Measurements from ENCODE around the gene SLC8A1.

Gene SLC8A1

DNA sequence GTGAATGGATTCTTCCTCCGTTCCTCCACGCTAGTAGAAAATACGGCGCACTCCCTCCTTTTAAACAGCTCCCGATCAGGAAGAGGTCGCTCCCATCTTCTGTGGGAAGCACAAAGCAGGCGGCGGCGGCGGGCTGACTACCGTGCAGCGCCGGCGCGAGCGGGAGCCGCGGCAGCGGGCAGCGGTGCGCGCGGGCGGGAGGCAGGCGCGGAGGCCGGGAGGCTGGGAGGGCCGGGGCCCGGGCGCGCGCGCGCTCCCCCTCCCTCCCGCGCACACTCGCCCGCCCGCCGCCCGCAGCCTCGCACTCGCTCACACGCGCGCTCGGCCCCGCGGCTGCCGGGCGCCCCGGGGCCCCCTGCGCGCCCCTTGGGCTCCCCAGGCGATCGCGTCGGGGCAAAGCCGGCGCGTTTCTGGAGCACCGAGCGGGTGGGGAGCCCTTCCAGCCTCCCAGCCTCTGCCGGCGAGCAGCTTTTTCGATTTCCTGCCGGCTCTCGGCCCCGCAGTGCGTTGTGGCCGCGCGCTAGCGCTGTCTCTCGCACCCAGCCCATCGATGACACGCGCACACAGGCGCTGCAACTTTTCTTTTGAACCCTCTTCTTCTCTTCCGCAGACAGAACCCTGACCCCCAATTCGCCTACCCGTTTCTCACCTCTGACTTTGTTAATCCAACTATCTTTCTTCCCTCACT, at the start of gene SLC8A1:
Gene SLC8A1 (minus strand): TSS at position 173 of the 688 bp plus-strand sequence.
- DNase-seq, result peak; percentile 32
- in situ Hi-C loops (cut with MboI; ENCODE audit: low pct_unique_long_range_greater_than_20kb, low sequenced_read_pairs), result no loop called here

GRCh38 chr2:40499437-40499836, 47.5 kb upstream of the SLC8A1 start:
- in situ Hi-C loops (cut with MboI; ENCODE audit: low pct_unique_long_range_greater_than_20kb, low sequenced_read_pairs), result no loop called here
- no peak for DNase-seq

DNA sequence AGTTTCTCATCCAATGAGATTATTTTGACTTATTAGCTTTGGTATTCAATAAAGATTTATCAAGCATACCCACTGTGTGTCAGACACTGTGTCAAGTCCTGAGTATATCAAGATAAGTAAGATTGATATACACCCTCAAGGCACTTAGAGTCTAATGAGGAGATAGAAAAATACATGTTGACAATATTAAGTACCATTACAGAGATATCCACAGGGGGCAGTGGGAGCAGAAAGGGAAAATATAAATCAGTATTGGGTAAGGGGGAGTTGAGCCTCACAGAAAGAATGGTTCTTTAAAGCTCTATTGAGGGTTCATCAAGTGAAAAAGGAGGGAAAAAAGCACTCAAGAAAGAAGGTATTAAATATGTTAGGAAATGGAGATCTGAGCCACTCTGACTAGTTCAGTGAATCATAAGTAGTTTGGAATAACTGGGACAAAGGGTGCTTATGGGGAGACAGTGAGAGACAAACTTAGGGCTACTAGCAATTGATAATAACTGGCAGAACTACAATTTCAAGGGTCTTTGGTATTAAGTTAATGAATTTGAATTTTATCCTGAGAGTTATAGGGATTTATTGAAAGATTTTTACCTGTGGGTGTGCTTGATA, 45.5 kb upstream of the SLC8A1 start:
- no peak for DNase-seq
- in situ Hi-C loops (cut with MboI; ENCODE audit: low pct_unique_long_range_greater_than_20kb, low sequenced_read_pairs), result no loop called here

GRCh38 chr2:40489678-40489960, 37.7 kb upstream of the SLC8A1 start:
- in situ Hi-C loops (cut with MboI; ENCODE audit: low pct_unique_long_range_greater_than_20kb, low sequenced_read_pairs), result no loop called here
- DNase-seq, result no peak

DNA sequence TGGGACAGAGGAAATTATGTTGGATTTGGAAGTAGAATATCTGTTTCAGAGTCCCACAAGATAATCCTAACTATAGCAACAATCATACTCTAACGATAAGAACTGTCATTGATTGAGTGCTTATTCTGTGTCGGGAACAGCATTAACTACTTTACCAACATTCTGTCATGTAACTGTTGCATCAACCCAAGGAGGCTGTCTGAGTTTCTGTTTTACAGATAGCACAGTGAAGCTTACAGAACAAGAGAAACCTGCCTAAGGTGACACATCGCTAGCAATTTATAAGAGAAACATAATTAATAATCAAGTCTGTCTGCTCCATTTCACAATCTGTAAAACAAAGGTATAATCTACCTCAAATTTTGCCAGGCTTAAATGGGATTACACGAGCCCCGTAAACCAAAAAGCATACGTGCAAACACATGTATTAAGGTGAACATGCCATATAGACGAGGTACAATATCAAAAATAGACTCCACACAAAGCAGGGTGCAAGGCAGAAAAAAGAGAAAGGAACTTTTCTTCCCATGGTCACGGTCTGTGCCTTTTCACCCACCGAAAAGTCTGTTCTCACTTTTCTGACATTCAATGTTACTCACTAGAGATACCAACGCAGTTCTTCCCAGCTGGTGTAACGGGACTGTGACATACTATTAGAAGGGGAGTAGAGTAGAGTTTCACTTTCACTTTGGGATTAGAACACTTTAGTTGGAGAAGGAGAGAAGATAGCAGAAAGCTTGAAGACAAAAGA, 37.2 kb upstream of the SLC8A1 start:
- in situ Hi-C loops (cut with MboI; ENCODE audit: low pct_unique_long_range_greater_than_20kb, low sequenced_read_pairs), result no loop called here
- DNase-seq, result peak; percentile 9

DNA sequence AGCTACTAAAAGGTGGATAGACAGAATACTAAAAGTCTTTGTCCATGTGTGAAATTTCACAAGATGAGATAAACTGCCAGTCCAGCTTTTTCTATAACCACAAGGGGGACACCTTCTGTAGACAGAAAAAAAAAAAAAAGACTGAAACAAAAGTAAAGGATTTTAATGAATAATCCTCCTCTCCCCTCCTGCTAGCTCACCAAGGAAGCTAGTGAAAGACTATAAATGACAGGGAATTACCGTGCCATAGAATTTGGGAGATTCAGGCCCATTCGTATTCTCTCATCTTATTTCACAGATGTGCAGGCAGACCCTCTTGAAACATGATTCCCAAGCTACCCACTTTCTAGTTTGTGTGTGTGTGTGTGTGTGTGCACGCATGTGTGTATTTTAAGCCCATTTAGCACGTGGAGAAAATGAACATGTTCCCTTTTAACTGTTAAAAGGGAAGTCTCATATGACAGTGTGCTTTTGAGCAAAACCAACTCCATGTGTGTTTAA, 36.3 kb upstream of the SLC8A1 start:
- DNase-seq, result peak; percentile 60
- in situ Hi-C loops (cut with MboI; ENCODE audit: low pct_unique_long_range_greater_than_20kb, low sequenced_read_pairs), result no loop called here

- in situ Hi-C loops (cut with MboI; ENCODE audit: low pct_unique_long_range_greater_than_20kb, low sequenced_read_pairs), result no loop called here
- DNase-seq, result peak; percentile 13
Measured at GRCh38 chr2:40487602-40488001, 35.7 kb upstream of the SLC8A1 start.

DNA sequence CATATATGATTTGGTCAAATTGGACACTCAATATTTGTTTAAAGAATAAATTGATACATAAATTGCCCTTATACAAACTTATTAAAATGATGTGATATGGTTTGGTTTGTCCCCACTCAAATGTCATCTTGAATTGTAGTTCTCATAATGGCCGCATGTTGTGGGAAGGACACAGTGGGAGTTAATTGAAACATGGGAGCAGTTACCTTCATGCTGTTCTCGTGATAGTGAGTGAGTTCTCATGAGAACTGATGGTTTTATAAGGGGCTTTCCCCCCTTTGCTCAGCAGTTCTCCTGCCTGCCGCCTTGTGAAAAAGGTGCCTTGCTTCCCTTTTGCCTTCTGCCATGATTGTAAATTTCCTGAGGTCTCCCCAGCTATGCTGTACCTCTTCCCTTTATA, 34.0 kb upstream of the SLC8A1 start:
- in situ Hi-C loops (cut with MboI; ENCODE audit: low pct_unique_long_range_greater_than_20kb, low sequenced_read_pairs), result no loop called here
- no peak for DNase-seq

DNA sequence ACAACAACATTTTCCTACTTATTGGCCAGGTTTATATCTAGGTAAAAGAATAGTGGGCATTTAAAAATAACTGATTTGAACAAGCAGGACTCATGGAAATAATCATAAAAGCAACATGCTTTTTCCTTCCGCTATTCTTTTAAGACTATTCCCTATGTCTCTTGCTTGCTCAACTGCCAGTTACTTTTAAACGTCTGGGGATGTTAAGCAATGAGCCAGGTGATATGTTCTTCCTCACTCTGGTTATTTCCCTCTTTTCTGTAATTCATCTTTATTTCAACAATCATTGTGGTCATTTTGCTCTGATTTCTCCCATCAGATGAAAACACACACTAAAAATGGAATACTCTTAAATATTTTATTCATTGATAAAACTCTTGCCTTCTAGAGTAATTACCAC, 33.4 kb upstream of the SLC8A1 start:
- in situ Hi-C loops (cut with MboI; ENCODE audit: low pct_unique_long_range_greater_than_20kb, low sequenced_read_pairs), result no loop called here
- peak; percentile 9 for DNase-seq

DNA sequence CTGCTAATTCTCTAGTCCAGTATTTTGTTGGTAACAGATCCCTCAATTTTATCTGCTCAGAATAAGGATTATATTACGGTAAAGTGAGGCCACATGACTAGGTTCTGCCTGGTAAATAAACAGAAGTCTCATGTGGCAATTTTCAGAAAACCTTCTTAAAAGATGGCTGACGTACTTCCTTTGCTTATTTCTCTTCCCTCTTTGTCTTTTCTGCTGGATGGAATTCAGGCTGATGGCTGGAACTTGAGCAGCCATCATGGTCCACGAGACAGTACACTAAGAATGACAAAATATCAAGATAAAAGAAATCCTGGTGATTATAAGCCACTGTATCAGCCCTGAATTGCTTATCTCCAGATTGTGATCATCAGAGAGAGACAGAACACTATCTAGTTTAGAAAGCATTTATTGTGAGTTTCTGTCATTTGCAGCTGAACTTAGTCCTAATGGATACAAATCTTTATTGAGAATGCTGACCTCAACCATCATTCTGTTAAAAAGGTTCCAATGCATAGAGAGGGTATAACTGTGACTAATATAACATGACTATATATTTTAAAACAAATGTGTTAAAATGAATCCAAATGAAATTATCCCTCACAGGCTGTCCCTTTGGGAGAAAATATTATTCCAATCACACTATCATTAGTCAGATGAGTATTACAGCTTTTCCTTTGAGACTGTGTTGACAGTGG, 31.8 kb upstream of the SLC8A1 start:
- in situ Hi-C loops (cut with MboI; ENCODE audit: low pct_unique_long_range_greater_than_20kb, low sequenced_read_pairs), result no loop called here

GRCh38 chr2:40480596-40480995, 28.7 kb upstream of the SLC8A1 start:
- no peak for DNase-seq
- in situ Hi-C loops (cut with MboI; ENCODE audit: low pct_unique_long_range_greater_than_20kb, low sequenced_read_pairs), result no loop called here

More for the DNA sequence above, 31.8 kb upstream of the SLC8A1 start:
- DNase-seq, result no peak

DNA sequence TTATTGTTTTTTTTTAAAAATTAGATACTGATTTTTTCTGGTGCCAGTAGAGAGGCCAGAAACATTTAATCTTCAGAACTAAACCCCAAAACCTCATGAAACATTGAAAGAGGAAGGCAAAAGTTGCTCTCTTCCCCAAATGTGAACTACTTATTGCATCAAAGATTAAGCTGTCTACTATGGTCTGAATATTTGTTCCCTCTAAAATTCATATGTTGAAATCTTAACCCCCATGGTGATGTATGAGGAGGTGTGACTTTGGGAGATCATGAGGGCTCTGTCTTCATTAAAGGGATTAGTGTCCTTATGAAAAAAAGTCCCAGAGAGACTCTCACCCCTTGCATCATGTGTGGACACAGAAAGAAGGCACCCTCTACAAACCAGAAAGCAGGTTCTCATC, 28.2 kb upstream of the SLC8A1 start:
- in situ Hi-C loops (cut with MboI; ENCODE audit: low pct_unique_long_range_greater_than_20kb, low sequenced_read_pairs), result no loop called here
- no peak for DNase-seq

- DNase-seq, result no peak
- in situ Hi-C loops (cut with MboI; ENCODE audit: low pct_unique_long_range_greater_than_20kb, low sequenced_read_pairs), result no loop called here
Measured at GRCh38 chr2:40477361-40477760, 25.5 kb upstream of the SLC8A1 start.

GRCh38 chr2:40476436-40476835, 24.5 kb upstream of the SLC8A1 start:
- in situ Hi-C loops (cut with MboI; ENCODE audit: low pct_unique_long_range_greater_than_20kb, low sequenced_read_pairs), result no loop called here
- DNase-seq, result no peak

DNA sequence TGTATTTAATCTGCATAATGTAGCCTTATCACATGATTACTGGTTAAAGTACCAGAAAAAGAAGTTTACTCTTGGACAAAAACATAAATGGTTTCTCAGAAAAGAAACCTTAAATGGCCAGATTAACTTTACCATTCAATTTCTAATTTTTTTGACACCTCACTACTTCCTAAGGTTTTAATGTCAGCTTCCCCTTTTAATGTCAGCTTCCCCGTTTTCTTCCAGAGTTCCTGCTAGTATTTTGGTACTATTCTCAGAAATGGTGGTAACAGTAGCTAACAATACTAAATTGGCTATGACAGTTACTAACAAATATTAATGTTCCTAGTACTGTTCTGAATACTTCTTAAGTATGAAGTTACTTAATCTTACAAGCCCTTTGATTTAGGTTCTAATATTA, 22.4 kb upstream of the SLC8A1 start:
- DNase-seq, result no peak
- in situ Hi-C loops (cut with MboI; ENCODE audit: low pct_unique_long_range_greater_than_20kb, low sequenced_read_pairs), result no loop called here

DNA sequence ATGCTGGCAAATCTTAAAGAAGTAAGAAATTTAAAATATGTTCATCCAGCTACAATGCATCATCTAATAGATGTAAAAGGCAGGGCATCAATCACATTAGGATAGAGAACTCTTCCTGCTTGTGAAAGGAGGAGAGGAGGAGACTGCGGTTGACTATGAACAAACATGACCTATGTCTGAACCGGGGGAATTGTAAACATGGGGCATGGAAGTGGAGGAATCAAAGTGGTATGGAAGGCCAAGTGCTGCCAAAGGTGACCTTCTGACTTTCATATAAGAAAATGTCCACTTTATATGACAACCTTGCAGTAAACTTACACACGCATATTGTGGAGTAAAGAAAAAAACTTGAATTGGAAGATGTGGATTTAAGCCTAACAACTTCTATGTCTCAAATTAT, 20.0 kb upstream of the SLC8A1 start:
- no peak for DNase-seq
- in situ Hi-C loops (cut with MboI; ENCODE audit: low pct_unique_long_range_greater_than_20kb, low sequenced_read_pairs), result no loop called here

DNA sequence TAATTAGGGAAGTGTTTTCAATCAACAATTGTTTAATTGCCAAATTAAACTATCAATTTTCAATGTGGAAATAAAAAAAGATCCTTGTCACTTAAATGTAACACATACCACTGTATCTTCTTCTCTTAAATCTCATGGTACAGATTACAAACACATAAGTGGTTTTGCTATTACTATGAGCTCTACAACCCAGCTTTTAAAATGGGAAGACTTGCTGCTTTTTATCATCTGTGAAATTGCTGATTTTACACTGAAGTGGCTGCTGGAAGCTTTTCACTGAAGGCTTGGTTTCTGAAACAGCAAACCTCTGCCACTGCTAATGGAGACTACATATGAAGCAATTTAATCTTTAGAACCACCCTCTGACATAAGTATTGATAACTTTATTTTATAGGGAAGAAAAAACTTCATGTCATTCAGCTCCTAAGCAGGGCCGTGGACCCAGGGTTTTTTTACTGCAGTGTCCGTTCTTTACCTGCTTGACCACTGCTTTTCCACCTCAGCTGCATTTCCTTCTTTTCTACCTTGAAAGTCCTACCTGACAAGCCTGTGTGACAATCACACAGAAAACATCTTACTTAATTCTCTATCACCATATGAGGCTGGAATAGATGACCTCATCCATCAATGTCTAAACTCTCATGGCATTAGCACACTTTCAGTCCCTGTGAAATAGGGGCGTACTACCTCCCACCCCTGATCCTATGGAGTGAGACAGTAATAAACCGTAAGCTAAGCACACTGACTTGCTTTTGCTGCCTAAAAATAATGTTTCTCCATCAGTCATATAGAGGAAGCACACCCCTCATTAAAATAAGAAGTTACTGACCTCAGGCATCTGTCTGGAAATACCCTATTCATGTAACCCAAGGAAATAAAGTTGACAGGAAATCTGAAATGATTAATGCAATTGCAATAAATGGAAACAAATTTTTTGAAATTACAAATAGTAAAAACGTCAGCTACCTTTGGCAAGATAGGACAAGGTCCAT, 19.2 kb upstream of the SLC8A1 start:
- in situ Hi-C loops (cut with MboI; ENCODE audit: low pct_unique_long_range_greater_than_20kb, low sequenced_read_pairs), result no loop called here
- no peak for DNase-seq

- no peak for DNase-seq
Measured at GRCh38 chr2:40466935-40467572, 15.2 kb upstream of the SLC8A1 start.

More at GRCh38 chr2:40466935-40467572, 15.2 kb upstream of the SLC8A1 start:
- in situ Hi-C loops (cut with MboI; ENCODE audit: low pct_unique_long_range_greater_than_20kb, low sequenced_read_pairs), result no loop called here

Measured in KBM-7 (cell line).